GM12873 (cell line): Measurements from ENCODE around the gene UBE2QL1.

Experiments used
- CTCF ChIP-seq: IDR thresholded peaks from 2 replicates; pipeline ENCODE4 v1.5.1; 2012; ENCODE audit warnings: low read depth, mild to moderate bottlenecking, moderate library complexity, low read length, control low read depth; ENCODE audit not compliant: insufficient read depth; ENCODE audit errors: missing control alignments

The UBE2QL1 gene

GRCh38 chr5:6450319-6450833 is 1.7 kb downstream of the UBE2QL1 start:
- no peak for TF ChIP-seq CTCF

- TF ChIP-seq CTCF = no peak
Observed at GRCh38 chr5:6452622-6453504, 4.2 kb downstream of the UBE2QL1 start.

- TF ChIP-seq CTCF = no peak
Observed at GRCh38 chr5:6453937-6454560, 5.4 kb downstream of the UBE2QL1 start.

GRCh38 chr5:6454628-6455053 is 6.0 kb downstream of the UBE2QL1 start:
- TF ChIP-seq CTCF = no peak

GRCh38 chr5:6455571-6456200 is 7.0 kb downstream of the UBE2QL1 start:
- no peak for TF ChIP-seq CTCF

GRCh38 chr5:6456766-6457370 is 8.2 kb downstream of the UBE2QL1 start:
- TF ChIP-seq CTCF = no peak
